Activated CD8-positive, alpha-beta memory T cell treated with anti-CD3 and anti-CD28 coated beads for 1 hour (primary cell): ENCODE data around the gene CHD9.

ENCODE experiments used
- DNase-seq, 2 donors: peaks; one replicate each; pipeline ENCODE4 v3.0.0-alpha.2; 2020; ENCODE audit warnings: low read depth in 1 of 2; ENCODE audit errors: extremely low read depth in 1 of 2

CHD9 gene

DNA sequence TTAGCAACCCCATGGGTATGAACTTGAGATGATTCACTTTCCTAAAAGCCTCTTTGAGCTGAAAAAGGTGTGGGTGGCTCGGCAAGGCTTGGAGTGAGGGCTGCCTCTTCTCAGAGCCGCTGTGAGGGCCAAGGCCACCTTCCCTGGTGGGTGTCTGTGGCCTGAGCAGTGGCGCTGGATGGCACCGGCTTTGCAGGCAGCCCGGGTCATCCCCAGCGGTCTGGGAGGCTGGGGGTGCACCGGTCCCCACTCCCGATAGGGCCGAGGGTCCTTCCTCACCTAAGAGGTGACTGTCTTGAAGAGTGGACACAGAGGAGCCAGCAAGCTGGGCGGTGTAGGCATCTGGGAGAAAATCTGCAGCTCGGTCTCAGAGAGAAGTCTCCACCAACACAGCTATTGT, 300.3 kb downstream of the CHD9 start:
- no peak for DNase-seq

DNA sequence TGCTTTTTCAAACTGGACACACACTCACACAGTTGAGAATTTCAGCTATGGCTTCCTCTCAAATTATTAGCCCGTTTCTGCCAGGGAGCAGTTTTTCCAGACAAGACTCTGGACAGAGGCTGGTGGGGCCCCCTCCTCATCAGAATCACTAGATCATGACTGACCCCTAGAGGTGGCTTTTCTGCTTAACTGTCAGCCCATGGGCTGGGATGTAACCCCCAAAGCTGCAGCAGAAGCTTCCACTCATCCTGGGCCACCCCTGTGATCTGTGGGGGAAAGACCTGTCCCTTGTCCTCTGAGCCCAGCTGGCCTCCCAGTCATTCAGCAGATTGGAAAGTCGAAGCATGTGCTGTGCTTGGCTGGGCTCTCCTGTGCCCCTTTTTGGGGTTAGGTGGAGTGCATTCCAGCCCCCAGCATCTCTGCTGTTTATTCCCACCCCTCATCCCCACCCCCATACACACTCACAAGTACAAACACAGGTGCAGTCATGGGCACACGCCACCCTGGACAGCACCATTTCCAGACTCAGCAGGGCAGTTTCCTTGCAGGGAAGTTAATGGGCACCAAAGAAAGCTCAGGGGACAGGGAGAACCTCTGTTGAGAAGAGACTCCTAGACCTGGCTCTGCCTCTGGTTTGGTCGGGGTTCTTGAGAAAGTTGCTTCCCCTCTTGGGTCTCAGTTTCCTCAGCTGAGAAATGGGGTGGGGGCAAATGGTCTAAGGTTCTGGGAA, 301.9 kb downstream of the CHD9 start:
- DNase-seq = no peak

DNA sequence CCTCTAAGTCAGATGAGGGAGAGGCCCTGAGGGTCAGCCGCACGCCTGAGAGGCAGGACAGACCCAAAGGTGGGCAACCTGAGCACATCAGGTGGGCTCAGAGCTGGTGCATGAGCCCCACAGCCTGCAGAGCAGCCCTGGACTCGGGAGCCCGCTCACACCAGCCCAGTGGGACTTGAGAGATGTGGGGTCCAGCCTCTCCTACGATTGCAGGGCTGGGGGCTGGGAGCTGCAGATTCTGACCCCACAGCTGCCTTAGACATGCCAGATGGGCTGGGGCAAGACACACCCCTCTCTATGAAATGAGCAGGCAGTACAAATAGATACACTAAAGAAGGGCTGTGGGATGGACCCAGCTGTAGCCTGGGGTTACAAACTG, 302.4 kb downstream of the CHD9 start:
- DNase-seq = no peak

DNA sequence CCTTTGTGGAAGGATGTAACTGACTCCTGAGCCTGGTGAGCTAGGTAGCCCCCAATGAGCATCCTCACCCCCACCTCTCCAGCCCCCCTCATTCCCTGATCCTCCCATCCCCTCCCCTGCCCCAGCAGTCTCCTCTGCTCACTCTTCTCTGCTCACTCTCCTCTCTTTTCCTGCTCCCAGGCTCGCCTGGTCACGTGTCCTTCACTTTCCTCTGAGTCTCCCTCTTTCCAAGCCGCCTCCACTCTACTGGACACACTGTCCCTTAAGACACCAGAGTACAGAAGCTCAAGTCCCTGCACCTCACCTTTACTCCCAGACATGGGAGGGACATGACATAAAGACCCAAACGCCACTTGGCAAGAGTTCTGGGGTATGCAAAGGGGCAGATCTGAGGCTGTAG, 303.2 kb downstream of the CHD9 start:
- no peak for DNase-seq

DNA sequence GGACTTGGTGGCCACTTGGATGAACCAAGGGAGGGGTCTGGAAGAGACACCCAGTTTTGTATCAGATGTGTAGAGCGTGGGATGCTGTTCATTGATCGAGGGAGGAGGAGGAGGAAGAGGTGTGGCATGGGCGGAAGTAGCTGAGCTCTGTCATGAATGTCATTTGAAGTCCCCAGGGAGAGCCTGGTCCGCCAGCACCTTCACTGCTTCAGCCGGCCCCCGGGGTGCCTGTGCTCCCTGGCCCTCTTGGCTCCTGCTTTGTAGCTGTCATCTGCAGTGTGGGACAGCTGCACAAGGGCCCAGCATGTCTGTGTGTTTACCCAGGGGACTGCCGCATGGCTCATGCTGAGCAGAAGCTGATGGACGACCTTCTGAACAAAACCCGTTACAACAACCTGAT, 304.1 kb downstream of the CHD9 start:
- DNase-seq = no peak

DNA sequence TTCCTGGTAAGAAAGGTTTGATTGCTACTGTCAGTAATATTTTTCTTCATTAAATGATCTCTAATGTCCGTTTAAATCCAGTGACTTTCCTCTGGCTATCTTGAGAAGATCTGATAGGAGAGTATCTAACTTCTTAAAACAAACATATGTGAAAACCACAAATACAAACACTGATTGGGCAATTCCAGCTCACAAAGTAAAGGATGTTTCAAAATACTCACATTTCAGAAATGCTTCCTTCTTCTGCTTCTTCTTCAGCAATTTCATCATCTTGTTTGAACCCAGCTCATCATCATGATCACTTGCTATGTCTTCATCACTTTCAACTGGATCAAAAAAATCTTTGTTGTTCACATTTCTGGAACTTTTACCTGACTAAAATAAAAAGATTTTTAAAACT, 315.1 kb downstream of the CHD9 start:
- DNase-seq = no peak

DNA sequence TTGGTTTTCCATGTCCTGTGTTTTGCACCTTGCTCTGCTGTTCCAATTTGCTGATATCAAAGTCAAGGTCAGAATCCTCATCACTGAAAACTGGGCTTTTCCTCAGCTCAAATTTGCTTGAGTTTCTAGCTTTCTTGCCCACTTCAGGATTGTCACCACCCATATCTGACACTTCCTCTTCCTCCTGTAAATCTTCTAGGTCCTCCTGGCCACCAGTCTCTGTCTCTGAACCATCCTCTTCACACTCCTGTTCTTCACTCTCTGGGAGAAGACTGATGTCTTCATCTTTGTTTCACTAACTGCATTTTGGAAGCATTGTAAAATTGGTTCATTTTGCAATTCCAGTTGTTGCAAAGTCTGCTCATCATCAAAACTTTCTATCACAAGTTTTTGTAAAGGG, 316.0 kb downstream of the CHD9 start:
- DNase-seq = no peak

- peak; percentile 48 to 72 for DNase-seq
Measured at GRCh38 chr16:53372992-53373871, 318.4 kb downstream of the CHD9 start.

GRCh38 chr16:53374800-53375199, 320.0 kb downstream of the CHD9 start:
- DNase-seq = no peak

DNA sequence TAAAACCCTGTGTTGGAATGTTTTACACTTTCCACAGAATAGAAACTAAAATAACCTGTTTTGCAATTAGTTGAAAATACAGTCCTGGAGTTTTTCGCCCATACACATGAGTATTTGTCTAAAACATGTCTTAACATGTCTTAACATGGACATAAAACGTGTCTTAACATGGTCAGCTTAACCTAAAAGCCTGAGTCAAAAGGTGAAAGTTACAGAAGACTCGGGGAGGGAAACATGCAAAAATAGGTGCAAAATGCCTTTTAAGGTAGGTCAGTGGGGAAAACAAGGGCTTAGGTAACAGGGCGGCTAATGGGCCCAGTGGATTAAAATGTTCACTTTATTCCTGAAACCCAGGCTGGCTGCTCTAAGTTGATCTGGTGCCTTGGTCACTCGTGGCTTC, 323.3 kb downstream of the CHD9 start:
- DNase-seq = no peak
